Endothelial cell (in vitro differentiated cells): Measurements from ENCODE around the gene APOL5. TPM values are rescaled to one million over a fixed set of nuclear protein-coding genes. Genes with fewer than 3 reads are reported as not detected.

Experiments
- DNase-seq: peaks from one replicate; pipeline ENCODE4 v3.0.0; 2021; ENCODE audit warnings: low spot score
- H3K27ac Mint-ChIP-seq: one replicate; pipeline ENCODE4 v1.8.0; 2021; ENCODE audit warnings: mixed read lengths, inconsistent platforms; ENCODE audit not compliant: unreplicated experiment
- H3K27me3 Mint-ChIP-seq: one replicate; pipeline ENCODE4 v1.8.0; 2021; ENCODE audit warnings: mild to moderate bottlenecking, moderate library complexity, mixed read lengths, inconsistent platforms; ENCODE audit not compliant: unreplicated experiment
- H3K36me3 Mint-ChIP-seq: one replicate; pipeline ENCODE4 v1.8.0; 2021; ENCODE audit warnings: mild to moderate bottlenecking, low read depth, mixed read lengths, inconsistent platforms; ENCODE audit not compliant: unreplicated experiment
- H3K4me1 Mint-ChIP-seq: one replicate; pipeline ENCODE4 v1.8.0; 2021; ENCODE audit warnings: mild to moderate bottlenecking, mixed read lengths, inconsistent platforms; ENCODE audit not compliant: unreplicated experiment
- H3K4me3 Mint-ChIP-seq: one replicate; pipeline ENCODE4 v1.8.0; 2021; ENCODE audit warnings: mild to moderate bottlenecking, mixed read lengths, inconsistent platforms; ENCODE audit not compliant: unreplicated experiment
- H3K9me3 Mint-ChIP-seq: one replicate; pipeline ENCODE4 v1.8.0; 2021; ENCODE audit warnings: mixed read lengths, inconsistent platforms; ENCODE audit not compliant: unreplicated experiment
- CTCF ChIP-seq: fragments of 200-600 bp; sonication (generic); IDR thresholded peaks from one replicate; pipeline ENCODE4 v1.5.0; 2021; ENCODE audit warnings: antibody characterized with exemption; ENCODE audit not compliant: unreplicated experiment
- total RNA-seq: library from RNA; stranded (reverse); fragmentation: NEBNext Ultra II Directional; extraction: Animal tissue kit (Norgen Biotek cat#: 25700); gene quantifications from one replicate; pipeline ENCODE4 v1.2.1, GENCODE V29; 2021; ENCODE audit not compliant: unreplicated experiment

The APOL5 gene
- total RNA-seq, 1 donor from 2014 or later = not detected

- Mint-ChIP-seq H3K27me3 (peaks cover 9% of the 10 kb centered on the region), H3K4me1 (no peaks in the 10 kb centered on the region), H3K4me3 (no peak overlapping the region), H3K27ac (no peak overlapping the region), H3K9me3 (no peaks in the 10 kb centered on the region), H3K36me3 (peaks cover 5% of the 10 kb centered on the region)
- DNase-seq = no peak
- no peak for TF ChIP-seq CTCF
Measured at GRCh38 chr22:35729309-35729698, 11.6 kb downstream of the APOL5 start.

GRCh38 chr22:35731321-35731720 is 13.6 kb downstream of the APOL5 start:
- H3K4me1 Mint-ChIP-seq = no peaks in the 10 kb centered on the region
- no peak for TF ChIP-seq CTCF
- H3K27me3 Mint-ChIP-seq = peaks cover 7% of the 10 kb centered on the region
- DNase-seq = no peak
- no peaks in the 10 kb centered on the region for H3K9me3 Mint-ChIP-seq
- H3K27ac Mint-ChIP-seq = peak overlapping the region; percentile 12
- H3K36me3 Mint-ChIP-seq = peaks cover 13% of the 10 kb centered on the region
- no peak overlapping the region for H3K4me3 Mint-ChIP-seq

- Mint-ChIP-seq H3K9me3 (no peaks in the 10 kb centered on the region), H3K27ac (no peak overlapping the region)
Measured at GRCh38 chr22:35732116-35732515, 14.4 kb downstream of the APOL5 start.

GRCh38 chr22:35733036-35733435 is 15.4 kb downstream of the APOL5 start:
- H3K27me3 Mint-ChIP-seq = peaks cover 11% of the 10 kb centered on the region
- H3K9me3 Mint-ChIP-seq = no peaks in the 10 kb centered on the region
- no peaks in the 10 kb centered on the region for H3K4me1 Mint-ChIP-seq
- no peak overlapping the region for H3K27ac Mint-ChIP-seq
- TF ChIP-seq CTCF = no peak
- DNase-seq = no peak
- no peak overlapping the region for H3K4me3 Mint-ChIP-seq
- peaks cover 27% of the 10 kb centered on the region for H3K36me3 Mint-ChIP-seq

More at GRCh38 chr22:35732116-35732515, 14.4 kb downstream of the APOL5 start:
- peaks cover 20% of the 10 kb centered on the region for H3K36me3 Mint-ChIP-seq
- no peaks in the 10 kb centered on the region for H3K4me1 Mint-ChIP-seq
- no peak for TF ChIP-seq CTCF
- no peak overlapping the region for H3K4me3 Mint-ChIP-seq
- DNase-seq = no peak
- peaks cover 10% of the 10 kb centered on the region for H3K27me3 Mint-ChIP-seq

GRCh38 chr22:35733791-35734516 is 16.3 kb downstream of the APOL5 start:
- no peak overlapping the region for H3K27ac Mint-ChIP-seq

More at GRCh38 chr22:35733791-35734516, 16.3 kb downstream of the APOL5 start:
- Mint-ChIP-seq H3K4me3 (no peak overlapping the region), H3K4me1 (no peaks in the 10 kb centered on the region), H3K27me3 (peaks cover 11% of the 10 kb centered on the region), H3K9me3 (no peaks in the 10 kb centered on the region), H3K36me3 (peaks cover 36% of the 10 kb centered on the region)
- no peak for TF ChIP-seq CTCF
- no peak for DNase-seq
